Chondrocyte (in vitro differentiated cells): ENCODE data around the gene RAG1. TPM values are rescaled to one million over a fixed set of nuclear protein-coding genes. Genes with fewer than 3 reads are reported as not detected.

ENCODE experiments used
- DNase-seq: peaks from one replicate; pipeline ENCODE4 v3.0.0; 2021; ENCODE audit warnings: mixed read lengths, low spot score
- H3K27ac Mint-ChIP-seq: one replicate; pipeline ENCODE4 v1.8.0; 2021; ENCODE audit warnings: mild to moderate bottlenecking, moderate library complexity, mixed read lengths; ENCODE audit not compliant: unreplicated experiment
- H3K27me3 Mint-ChIP-seq: 2 replicates; pipeline ENCODE4 v1.8.0; 2021; ENCODE audit warnings: low read depth, mixed read lengths
- H3K36me3 Mint-ChIP-seq: 2 replicates; pipeline ENCODE4 v1.8.0; 2021; ENCODE audit warnings: low read depth, mixed read lengths
- H3K4me1 Mint-ChIP-seq: 2 replicates; pipeline ENCODE4 v1.8.0; 2021; ENCODE audit warnings: low read depth, mild to moderate bottlenecking, mixed read lengths
- H3K4me3 Mint-ChIP-seq: one replicate; pipeline ENCODE4 v1.8.0; 2021; ENCODE audit warnings: mild to moderate bottlenecking, moderate library complexity, mixed read lengths; ENCODE audit not compliant: unreplicated experiment
- H3K9me3 Mint-ChIP-seq: 2 replicates; pipeline ENCODE4 v1.8.0; 2021; ENCODE audit warnings: low read depth, mixed read lengths
- CTCF ChIP-seq: fragments of 200-600 bp; sonication (generic); IDR thresholded peaks from 2 replicates; pipeline ENCODE4 v1.5.0; 2021; ENCODE audit warnings: antibody characterized with exemption, mild to moderate bottlenecking, moderate library complexity
- total RNA-seq: library from RNA; stranded (reverse); gene quantifications from 3 replicates; pipeline ENCODE4 v1.2.1, GENCODE V29; 2021

RAG1 gene
- total RNA-seq, 1 donor from 2014 or later, result 1.1 TPM

GRCh38 chr11:36608491-36609199, 40.8 kb downstream of the RAG1 start:
- no peaks in the 10 kb centered on the region for H3K27me3 Mint-ChIP-seq
- H3K4me1 Mint-ChIP-seq, result no peaks in the 10 kb centered on the region
- no peak for DNase-seq
- H3K27ac Mint-ChIP-seq, result no peak overlapping the region
- no peak for TF ChIP-seq CTCF
- no peak overlapping the region for H3K4me3 Mint-ChIP-seq
- H3K36me3 Mint-ChIP-seq, result no peaks in the 10 kb centered on the region
- no peaks in the 10 kb centered on the region for H3K9me3 Mint-ChIP-seq

- no peaks in the 10 kb centered on the region for H3K9me3 Mint-ChIP-seq
- H3K36me3 Mint-ChIP-seq, result no peaks in the 10 kb centered on the region
- no peak for TF ChIP-seq CTCF
- H3K27ac Mint-ChIP-seq, result no peak overlapping the region
- no peaks in the 10 kb centered on the region for H3K27me3 Mint-ChIP-seq
- no peaks in the 10 kb centered on the region for H3K4me1 Mint-ChIP-seq
- no peak overlapping the region for H3K4me3 Mint-ChIP-seq
- no peak for DNase-seq
Measured at GRCh38 chr11:36609383-36609782, 41.6 kb downstream of the RAG1 start.

GRCh38 chr11:36615826-36616225, 48.0 kb downstream of the RAG1 start:
- Mint-ChIP-seq H3K4me1 (peaks cover 17% of the 10 kb centered on the region), H3K36me3 (no peaks in the 10 kb centered on the region), H3K4me3 (no peak overlapping the region), H3K9me3 (no peaks in the 10 kb centered on the region), H3K27me3 (no peaks in the 10 kb centered on the region), H3K27ac (no peak overlapping the region)
- TF ChIP-seq CTCF, result no peak
- DNase-seq, result no peak

- DNase-seq, result no peak
- Mint-ChIP-seq H3K4me3 (no peak overlapping the region), H3K4me1 (peaks cover 20% of the 10 kb centered on the region), H3K27ac (no peak overlapping the region), H3K27me3 (no peaks in the 10 kb centered on the region), H3K9me3 (no peaks in the 10 kb centered on the region), H3K36me3 (no peaks in the 10 kb centered on the region)
- TF ChIP-seq CTCF, result no peak
Measured at GRCh38 chr11:36617543-36618362, 49.9 kb downstream of the RAG1 start.

GRCh38 chr11:36618363-36619047, 50.7 kb downstream of the RAG1 start:
- Mint-ChIP-seq H3K27me3 (no peaks in the 10 kb centered on the region), H3K9me3 (no peaks in the 10 kb centered on the region), H3K27ac (no peak overlapping the region), H3K36me3 (no peaks in the 10 kb centered on the region), H3K4me1 (peaks cover 20% of the 10 kb centered on the region), H3K4me3 (no peak overlapping the region)
- TF ChIP-seq CTCF, result no peak
- no peak for DNase-seq
